Activated CD4-positive, alpha-beta memory T cell treated with anti-CD3 and anti-CD28 coated beads, Interleukin-2, amount 10 ng/mL, durations not matched to agents 7 days and 5 days (primary cell): ENCODE measurements around the gene HMGA1. TPM values are rescaled to one million over a fixed set of nuclear protein-coding genes. Genes with fewer than 3 reads are reported as not detected.

Source experiments
- CTCF ChIA-PET: fragments of 350-600 bp; sonication (Branson Sonifier 250); formaldehyde crosslinking; loops from one replicate; lab custom pipeline; 2021; ENCODE audit warnings: antibody characterized with exemption, inconsistent platforms; lab: Charles Lee
- POLR2A ChIA-PET: fragments of 350-600 bp; sonication (Branson Sonifier 250); formaldehyde crosslinking; loops from one replicate; lab custom pipeline; 2021; ENCODE audit warnings: antibody characterized with exemption; lab: Charles Lee
- DNase-seq: peaks from one replicate; pipeline ENCODE4 v3.0.0-alpha.2; 2020
- H3K27ac Mint-ChIP-seq: one replicate; pipeline ENCODE4 v1.8.0; 2021; ENCODE audit warnings: mild to moderate bottlenecking, mixed read lengths
- H3K27me3 Mint-ChIP-seq: one replicate; pipeline ENCODE4 v1.8.0; 2021; ENCODE audit warnings: mixed read lengths
- H3K36me3 Mint-ChIP-seq: one replicate; pipeline ENCODE4 v1.8.0; 2021; ENCODE audit warnings: low read depth, mixed read lengths
- H3K4me1 Mint-ChIP-seq: one replicate; pipeline ENCODE4 v1.8.0; 2021; ENCODE audit warnings: mixed read lengths
- H3K4me3 Mint-ChIP-seq: one replicate; pipeline ENCODE4 v1.8.0; 2021; ENCODE audit warnings: mild to moderate bottlenecking, mixed read lengths
- H3K9me3 Mint-ChIP-seq: one replicate; pipeline ENCODE4 v1.8.0; 2021; ENCODE audit warnings: mixed read lengths
- total RNA-seq, 2 experiments: library from RNA; stranded (reverse); gene quantifications; one replicate each; pipeline ENCODE4 v1.2.3, GENCODE V29; 2021

HMGA1 gene
- total RNA-seq: 100 to 1,000 TPM; 269 to 282 TPM

DNA sequence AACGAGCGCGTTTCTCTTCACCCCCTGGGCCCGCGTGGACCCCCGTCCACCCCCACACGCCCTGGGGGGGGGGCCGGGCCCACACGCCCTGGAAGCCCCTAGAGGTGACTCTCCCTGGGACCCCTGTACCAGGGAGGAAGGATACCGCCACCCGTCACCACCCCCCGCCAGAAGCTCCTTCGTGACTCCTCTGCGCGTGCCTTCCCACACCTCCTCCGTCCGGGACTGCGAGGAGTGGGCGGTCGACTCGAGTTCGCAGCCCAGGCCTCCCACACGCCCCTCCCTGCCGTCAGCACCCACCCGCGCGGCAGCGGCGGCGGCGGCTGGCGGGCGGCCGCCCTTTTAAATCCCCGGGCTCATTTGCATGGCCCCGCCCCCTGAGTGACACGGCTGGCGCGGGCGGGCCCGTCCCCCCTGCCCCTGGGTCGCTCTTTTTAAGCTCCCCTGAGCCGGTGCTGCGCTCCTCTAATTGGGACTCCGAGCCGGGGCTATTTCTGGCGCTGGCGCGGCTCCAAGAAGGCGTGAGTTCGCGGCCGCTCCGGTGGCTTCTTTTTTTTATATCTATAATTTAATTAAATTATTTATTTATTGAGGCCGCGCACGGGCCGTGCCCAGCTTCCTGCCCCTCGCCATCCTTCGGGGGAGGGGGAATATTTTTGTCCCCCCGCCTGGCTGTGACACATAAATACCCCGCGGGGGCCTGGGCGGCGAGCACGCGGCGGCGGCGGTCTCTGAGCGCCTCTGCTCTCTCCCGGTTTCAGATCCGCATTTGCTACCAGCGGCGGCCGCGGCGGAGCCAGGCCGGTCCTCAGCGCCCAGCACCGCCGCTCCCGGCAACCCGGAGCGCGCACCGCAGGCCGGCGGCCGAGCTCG lies at the start of gene HMGA1:
Gene HMGA1, plus strand, starts transcription at position 431 of the 873 bp plus-strand sequence. CDS start 3,908 bp downstream, outside the sequence.
- ChIA-PET POLR2A (interaction anchor here (0.6 to 2.6 kb wide), 25 partner anchors 10 to 1265 kb away, joined by 3 to 47 read pairs (median 4); partner anchors contain the start of genes RPS10, SMIM29, SNRPC and TAF11), CTCF (interaction anchor here (1.0 to 1.9 kb wide), 4 partner anchors 13 to 178 kb away, joined by 4 to 13 read pairs (median 4); partner anchors contain the start of gene SMIM29)
- peaks cover 33% of the 10 kb centered on the region for H3K36me3 Mint-ChIP-seq
- peaks cover 41% of the 10 kb centered on the region for H3K4me1 Mint-ChIP-seq
- H3K4me3 Mint-ChIP-seq: peak within 1 kb of the TSS; percentile 85
- no peaks in the 10 kb centered on the region for H3K27me3 Mint-ChIP-seq
- H3K27ac Mint-ChIP-seq: peak within 1 kb of the TSS; percentile 88
- peak; percentile 90 for DNase-seq
- H3K9me3 Mint-ChIP-seq: no peaks in the 10 kb centered on the region

- no peak for DNase-seq
- no peaks in the 10 kb centered on the region for H3K9me3 Mint-ChIP-seq
- H3K27me3 Mint-ChIP-seq: peaks cover 2% of the 10 kb centered on the region
- POLR2A ChIA-PET: interaction anchor here (0.9 kb wide), 1 partner anchor 24 kb away, joined by 3 read pairs; no protein-coding TSS in a partner anchor
- no peak overlapping the region for H3K4me3 Mint-ChIP-seq
- H3K36me3 Mint-ChIP-seq: no peaks in the 10 kb centered on the region
- H3K27ac Mint-ChIP-seq: no peak overlapping the region
- CTCF ChIA-PET: interaction anchor here (0.9 to 1.1 kb wide), 2 partner anchors 26 to 28 kb away, joined by 4 read pairs; no protein-coding TSS in a partner anchor
- H3K4me1 Mint-ChIP-seq: no peaks in the 10 kb centered on the region
These were observed 46.7 kb upstream of the HMGA1 start for GRCh38 chr6:34189806-34190503.

DNA sequence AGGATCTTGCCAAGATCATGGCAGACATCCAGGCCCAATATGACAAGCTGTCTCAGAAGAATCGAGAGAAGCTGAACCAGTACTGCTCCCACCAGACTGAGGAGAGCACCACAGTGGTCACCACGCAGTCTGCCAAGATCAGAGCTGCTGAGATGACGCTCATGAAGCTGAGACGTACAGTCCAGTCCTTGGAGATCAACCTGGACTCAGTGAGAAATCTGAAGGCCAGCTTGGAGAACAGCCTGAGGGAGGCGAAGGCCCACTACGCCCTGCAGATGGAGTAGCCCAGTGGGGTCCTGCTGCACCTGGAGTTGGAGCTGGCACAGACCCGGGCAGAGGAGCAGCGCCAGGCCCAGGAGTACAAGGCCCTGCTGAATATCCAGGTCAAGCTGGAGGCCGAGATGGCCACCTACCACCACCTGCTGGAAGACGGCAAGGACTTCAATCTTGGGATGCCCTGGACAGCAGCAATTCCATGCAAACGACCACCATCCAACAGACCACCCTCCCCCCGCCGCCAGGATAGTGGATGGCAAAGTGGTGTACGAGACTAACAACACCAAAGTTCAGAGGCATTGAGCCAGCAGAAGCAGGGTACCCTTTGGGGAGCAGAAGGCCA lies 46.1 kb upstream of the HMGA1 start:
- H3K9me3 Mint-ChIP-seq: no peaks in the 10 kb centered on the region
- peaks cover 6% of the 10 kb centered on the region for H3K27me3 Mint-ChIP-seq
- no peaks in the 10 kb centered on the region for H3K36me3 Mint-ChIP-seq
- POLR2A ChIA-PET: interaction anchor here (0.9 kb wide), 1 partner anchor 23 kb away, joined by 3 read pairs; no protein-coding TSS in a partner anchor
- DNase-seq: no peak
- CTCF ChIA-PET: interaction anchor here (0.7 to 1.1 kb wide), 3 partner anchors 27 to 80 kb away, joined by 3 to 4 read pairs (median 4); no protein-coding TSS in a partner anchor
- H3K4me3 Mint-ChIP-seq: no peak overlapping the region
- H3K27ac Mint-ChIP-seq: no peak overlapping the region
- no peaks in the 10 kb centered on the region for H3K4me1 Mint-ChIP-seq

DNA sequence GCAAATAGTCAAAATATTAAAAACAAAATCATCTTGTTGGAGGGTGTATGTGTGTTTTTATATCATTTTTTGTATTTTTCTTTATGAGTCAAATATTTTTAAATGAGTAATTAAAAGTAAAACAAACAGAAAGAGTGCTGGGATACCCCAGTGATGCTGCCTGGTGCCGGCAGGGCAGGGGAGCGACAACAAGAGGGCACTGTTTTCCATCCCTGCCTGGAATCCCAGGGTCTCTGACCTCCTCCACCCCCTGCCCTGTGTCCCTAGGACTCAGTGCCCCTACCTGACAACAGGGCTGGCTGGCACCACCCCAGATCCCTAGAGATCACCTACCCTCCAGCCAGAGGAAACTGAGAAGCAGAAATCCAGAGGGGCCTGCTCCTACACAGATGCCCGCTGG lies 41.9 kb upstream of the HMGA1 start:
- POLR2A ChIA-PET: no interaction called here
- Mint-ChIP-seq H3K27ac (no peak overlapping the region), H3K27me3 (peaks cover 11% of the 10 kb centered on the region), H3K36me3 (no peaks in the 10 kb centered on the region), H3K4me3 (no peak overlapping the region), H3K9me3 (no peaks in the 10 kb centered on the region), H3K4me1 (peaks cover 3% of the 10 kb centered on the region)
- CTCF ChIA-PET: interaction anchor here (1.1 to 2.8 kb wide), 4 partner anchors 13 to 414 kb away, joined by 3 to 19 read pairs (median 10); partner anchors contain the start of gene SMIM29
- DNase-seq: no peak

- Mint-ChIP-seq H3K4me1 (peaks cover 3% of the 10 kb centered on the region), H3K36me3 (no peaks in the 10 kb centered on the region), H3K4me3 (no peak overlapping the region), H3K9me3 (no peaks in the 10 kb centered on the region), H3K27me3 (peaks cover 11% of the 10 kb centered on the region), H3K27ac (no peak overlapping the region)
- ChIA-PET CTCF (interaction anchor here (0.7 to 4.1 kb wide), 26 partner anchors 8 to 413 kb away, joined by 3 to 39 read pairs (median 5); partner anchors contain the start of genes RPS10 and SMIM29), POLR2A (interaction anchor here (1.2 to 1.8 kb wide), 7 partner anchors 12 to 229 kb away, joined by 3 to 15 read pairs (median 4); partner anchors contain the start of genes HMGA1, NUDT3 and SMIM29)
- no peak for DNase-seq
These were observed 41.0 kb upstream of the HMGA1 start for GRCh38 chr6:34195726-34196115.

DNA sequence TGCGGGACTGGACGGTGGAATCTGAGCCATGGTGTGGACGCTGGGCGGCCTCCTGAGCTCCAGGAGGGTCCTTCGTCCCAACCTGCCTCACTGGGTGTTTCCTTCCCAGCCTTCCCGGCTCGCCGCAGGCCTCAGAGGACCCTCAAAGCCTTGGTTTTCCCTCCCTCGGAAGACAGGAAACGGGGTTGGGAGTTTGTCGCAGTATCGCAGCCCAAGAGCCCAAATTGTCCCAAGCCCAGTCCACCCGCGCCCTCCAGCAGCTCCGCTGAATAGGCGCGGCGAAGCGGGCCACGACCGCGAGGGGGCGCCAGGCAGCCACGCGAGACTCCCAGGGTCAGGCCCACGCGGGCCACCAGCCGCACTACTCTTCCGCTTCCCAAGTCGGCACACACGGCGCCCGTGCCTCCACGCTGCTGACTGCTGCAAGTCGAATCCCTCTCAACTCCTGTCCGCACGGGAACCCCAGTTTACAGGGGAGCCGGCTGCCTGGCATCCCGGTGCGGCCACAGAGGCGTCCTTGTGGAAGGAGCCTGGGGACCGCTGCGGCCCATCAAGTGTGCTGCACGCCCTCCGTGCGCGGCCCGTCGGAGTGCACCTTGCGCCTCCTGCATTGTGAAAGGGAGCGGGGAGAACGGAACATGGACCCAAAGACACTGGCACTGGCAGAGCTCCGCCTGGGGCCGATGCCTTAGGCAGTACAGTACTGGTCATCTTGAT lies 40.4 kb upstream of the HMGA1 start:
- Mint-ChIP-seq H3K27me3 (peaks cover 11% of the 10 kb centered on the region), H3K4me1 (peaks cover 3% of the 10 kb centered on the region), H3K36me3 (no peaks in the 10 kb centered on the region), H3K27ac (no peak overlapping the region), H3K4me3 (peak overlapping the region; percentile 73), H3K9me3 (no peaks in the 10 kb centered on the region)
- CTCF ChIA-PET: interaction anchor here (0.7 to 4.1 kb wide), 30 partner anchors 8 to 412 kb away, joined by 3 to 39 read pairs (median 4); partner anchors contain the start of genes RPS10 and SMIM29
- POLR2A ChIA-PET: interaction anchor here (0.8 to 1.8 kb wide), 8 partner anchors 11 to 229 kb away, joined by 3 to 15 read pairs (median 4); partner anchors contain the start of genes HMGA1, NUDT3 and SMIM29
- DNase-seq: peak; percentile 87

DNA sequence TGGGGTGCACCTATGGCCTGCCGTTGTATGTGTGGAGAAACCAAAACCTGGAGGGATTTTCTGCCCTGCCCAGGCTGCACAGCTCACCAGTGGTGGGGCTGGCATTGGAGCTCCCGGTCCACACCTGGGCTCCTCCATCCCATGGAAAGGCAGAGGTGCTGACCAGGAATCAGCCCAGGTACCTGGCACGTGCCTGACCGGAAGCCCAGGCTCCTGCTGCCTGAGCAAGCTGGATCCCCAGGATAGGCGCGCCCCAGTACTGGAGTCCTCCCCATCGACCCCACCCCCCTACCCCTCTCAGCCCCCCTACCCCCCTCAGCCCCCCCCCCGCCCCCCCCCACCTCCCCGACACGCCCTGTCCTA lies 39.9 kb upstream of the HMGA1 start:
- ChIA-PET POLR2A (interaction anchor here (0.8 to 1.8 kb wide), 4 partner anchors 40 to 196 kb away, joined by 3 to 15 read pairs (median 6); partner anchors contain the start of genes HMGA1 and NUDT3), CTCF (interaction anchor here (0.7 to 4.1 kb wide), 21 partner anchors 8 to 412 kb away, joined by 3 to 39 read pairs (median 5); partner anchors contain the start of gene SMIM29)
- Mint-ChIP-seq H3K27ac (no peak overlapping the region), H3K4me3 (peak overlapping the region; percentile 73), H3K4me1 (peaks cover 3% of the 10 kb centered on the region), H3K27me3 (peaks cover 11% of the 10 kb centered on the region), H3K36me3 (no peaks in the 10 kb centered on the region), H3K9me3 (peaks cover 1% of the 10 kb centered on the region)
- no peak for DNase-seq

DNA sequence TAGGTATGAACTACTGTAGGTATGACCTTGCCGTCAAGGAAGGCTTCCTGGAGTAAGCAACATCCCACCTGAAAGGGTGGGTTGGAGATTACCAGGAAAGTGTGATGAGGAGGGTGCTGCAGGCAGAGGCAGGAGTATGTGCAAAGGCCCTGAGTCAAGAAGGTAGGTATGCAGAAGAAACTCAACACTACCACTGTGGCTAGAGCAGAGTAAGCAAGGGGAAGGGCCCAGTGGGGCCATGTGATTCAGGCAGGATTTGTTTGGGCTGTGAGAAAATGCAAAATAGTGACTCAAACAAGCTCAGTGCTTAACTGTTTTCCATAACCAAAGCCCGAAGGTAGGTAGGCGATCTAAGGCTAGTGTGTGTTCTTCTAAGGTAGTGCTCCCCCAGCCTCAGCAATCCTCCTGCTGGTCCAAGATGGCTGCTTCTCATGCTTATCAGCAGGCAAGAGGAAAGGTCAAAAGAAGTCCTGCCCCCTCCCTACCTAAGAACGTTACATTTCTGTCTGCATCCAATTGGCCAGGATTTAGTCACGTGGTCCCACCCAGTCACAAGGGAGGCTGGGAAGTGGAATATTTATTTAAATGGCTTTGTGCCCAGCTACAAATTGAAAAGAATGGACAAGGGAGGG lies 36.2 kb upstream of the HMGA1 start:
- peaks cover 5% of the 10 kb centered on the region for H3K27me3 Mint-ChIP-seq
- POLR2A ChIA-PET: interaction anchor here (1.2 kb wide), 1 partner anchor 36 kb away, joined by 3 read pairs; the partner anchor contains the start of gene HMGA1
- DNase-seq: no peak
- no peak overlapping the region for H3K27ac Mint-ChIP-seq
- H3K4me3 Mint-ChIP-seq: no peak overlapping the region
- H3K4me1 Mint-ChIP-seq: peaks cover 3% of the 10 kb centered on the region
- H3K9me3 Mint-ChIP-seq: peaks cover 3% of the 10 kb centered on the region
- H3K36me3 Mint-ChIP-seq: no peaks in the 10 kb centered on the region
- CTCF ChIA-PET: no interaction called here

- Mint-ChIP-seq H3K27me3 (peaks cover 5% of the 10 kb centered on the region), H3K36me3 (no peaks in the 10 kb centered on the region), H3K4me3 (no peak overlapping the region), H3K9me3 (peaks cover 3% of the 10 kb centered on the region), H3K27ac (no peak overlapping the region), H3K4me1 (peaks cover under 1% of the 10 kb centered on the region)
- POLR2A ChIA-PET: interaction anchor here (1.2 kb wide), 1 partner anchor 35 kb away, joined by 3 read pairs; the partner anchor contains the start of gene HMGA1
- DNase-seq: no peak
- CTCF ChIA-PET: interaction anchor here (0.6 kb wide), 1 partner anchor 213 kb away, joined by 3 read pairs; no protein-coding TSS in a partner anchor
These were observed 35.1 kb upstream of the HMGA1 start for GRCh38 chr6:34201455-34202107.

DNA sequence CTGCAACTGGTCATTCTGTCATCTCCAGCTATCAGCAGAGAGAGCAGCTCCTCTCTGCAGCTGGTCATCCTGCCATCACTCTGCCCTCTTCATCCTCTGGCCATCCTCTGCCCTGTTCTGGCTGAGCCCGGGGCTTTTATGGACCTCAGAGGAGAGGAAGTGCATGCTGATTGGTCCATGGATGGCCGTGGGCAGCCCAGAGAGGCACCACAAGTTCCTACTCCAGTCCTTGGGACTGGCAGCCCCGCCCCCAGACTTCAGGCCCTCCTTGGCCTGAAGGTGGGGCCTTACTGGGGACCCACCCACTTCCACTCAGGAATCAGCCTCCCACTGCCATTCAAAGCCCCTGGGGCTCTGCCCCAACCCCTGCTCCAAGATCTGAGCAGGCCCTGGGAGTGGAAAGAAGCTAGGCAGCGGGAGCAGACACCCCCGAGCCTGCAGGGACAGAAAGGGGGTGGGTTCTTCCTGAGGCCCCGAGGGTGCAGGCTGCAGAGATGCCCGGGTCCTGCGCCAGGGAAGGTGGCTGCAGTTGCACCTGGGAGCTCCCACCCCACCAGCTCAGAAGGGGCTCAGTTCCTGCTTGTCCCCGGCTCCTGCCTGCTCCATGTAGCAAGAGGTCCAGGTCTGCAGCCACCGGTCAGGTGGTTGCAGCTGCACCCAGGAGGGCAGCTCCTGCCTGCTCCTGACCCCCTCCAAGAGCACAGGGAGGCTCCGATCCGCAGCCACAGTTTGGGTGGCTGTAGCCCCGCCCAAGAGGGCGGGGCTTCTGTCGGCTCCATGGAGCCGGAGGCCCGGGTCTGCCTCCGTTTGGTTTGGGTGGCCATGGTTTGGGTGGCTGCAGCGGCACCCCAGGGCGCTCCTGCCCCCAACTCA lies 34.1 kb upstream of the HMGA1 start:
- no peaks in the 10 kb centered on the region for H3K36me3 Mint-ChIP-seq
- DNase-seq: no peak
- peaks cover 8% of the 10 kb centered on the region for H3K4me1 Mint-ChIP-seq
- H3K4me3 Mint-ChIP-seq: no peak overlapping the region
- ChIA-PET POLR2A (no interaction called here), CTCF (interaction anchor here (0.6 kb wide), 1 partner anchor 212 kb away, joined by 3 read pairs; no protein-coding TSS in a partner anchor)
- H3K27me3 Mint-ChIP-seq: peaks cover 5% of the 10 kb centered on the region
- H3K27ac Mint-ChIP-seq: no peak overlapping the region
- peaks cover 3% of the 10 kb centered on the region for H3K9me3 Mint-ChIP-seq
